ENCODE data around the gene STX1B.
"Not testable (repeated sequence)": the region's sequence is repeated elsewhere in the genome, so short reads cannot be mapped to it uniquely, and the experiment has no call there.

The STX1B gene

GRCh38 chr16:31010585-31011325 lies at the start of gene STX1B:
Gene STX1B (minus strand): TSS chr16:31010638. CDS start chr16:31010396, 242 bp downstream.
- DNase-seq (ENCODE audit: low read depth in 2 of 2) = peak in 1 of 2 experiments; percentile 36

GRCh38 chr16:31055613-31056012 lies 45.2 kb upstream of the STX1B start:
- DNase-seq (ENCODE audit: low read depth in 2 of 2) = no peak

- DNase-seq (ENCODE audit: low read depth in 2 of 2) = no peak
These were observed 41.7 kb upstream of the STX1B start for GRCh38 chr16:31052114-31052513.

GRCh38 chr16:31050280-31051030 lies 40.0 kb upstream of the STX1B start:
- DNase-seq (ENCODE audit: low read depth in 2 of 2) = no peak

GRCh38 chr16:31043898-31044481 lies 33.6 kb upstream of the STX1B start:
- DNase-seq (ENCODE audit: low read depth in 2 of 2) = no peak

GRCh38 chr16:31043352-31043751 lies 32.9 kb upstream of the STX1B start:
- DNase-seq (ENCODE audit: low read depth in 2 of 2) = no peak

- no peak for DNase-seq (ENCODE audit: low read depth in 2 of 2)
These were observed 32.4 kb upstream of the STX1B start for GRCh38 chr16:31042866-31043265.

- no peak for DNase-seq (ENCODE audit: low read depth in 2 of 2)
These were observed 28.6 kb upstream of the STX1B start for GRCh38 chr16:31038993-31039392.

- DNase-seq (ENCODE audit: low read depth in 2 of 2) = no peak
These were observed 26.3 kb upstream of the STX1B start for GRCh38 chr16:31036691-31037090.

- DNase-seq (ENCODE audit: low read depth in 2 of 2) = peak; percentile 72 to 83
These were observed 23.5 kb upstream of the STX1B start for GRCh38 chr16:31033709-31034492.

GRCh38 chr16:31032736-31033708 lies 22.6 kb upstream of the STX1B start, which contains the start of gene STX4:
Gene STX4 (plus strand): TSS chr16:31033558. CDS start chr16:31033806, 248 bp downstream.
- DNase-seq (ENCODE audit: low read depth in 2 of 2) = peak; percentile 94 to 96

GRCh38 chr16:31031276-31031675 lies 20.8 kb upstream of the STX1B start:
- no peak for DNase-seq (ENCODE audit: low read depth in 2 of 2)

- DNase-seq (ENCODE audit: low read depth in 2 of 2) = no peak
These were observed 18.8 kb upstream of the STX1B start for GRCh38 chr16:31029272-31029671.

GRCh38 chr16:31025339-31025738 lies 14.9 kb upstream of the STX1B start:
- no peak for DNase-seq (ENCODE audit: low read depth in 2 of 2)

- DNase-seq (ENCODE audit: low read depth in 2 of 2) = no peak
These were observed 13.3 kb upstream of the STX1B start for GRCh38 chr16:31023627-31024226.

- DNase-seq (ENCODE audit: low read depth in 2 of 2) = no peak
These were observed 12.8 kb upstream of the STX1B start for GRCh38 chr16:31023252-31023602.

GRCh38 chr16:31022544-31023251 lies 12.3 kb upstream of the STX1B start:
- DNase-seq (ENCODE audit: low read depth in 2 of 2) = no peak

- no peak for DNase-seq (ENCODE audit: low read depth in 2 of 2)
These were observed 10.1 kb upstream of the STX1B start for GRCh38 chr16:31020536-31020935.

- not testable (repeated sequence) for DNase-seq (ENCODE audit: low read depth in 2 of 2)
These were observed 7.3 kb upstream of the STX1B start for GRCh38 chr16:31017756-31018155.

GRCh38 chr16:31016018-31016417 lies 5.6 kb upstream of the STX1B start:
- DNase-seq (ENCODE audit: low read depth in 2 of 2) = no peak

All from stimulated activated CD4-positive, alpha-beta T cell treated with anti-CD3 and anti-CD28 coated beads, Interleukin-12 subunit alpha, Interleukin-12 subunit beta, amount 100 ng/mL, for 24 hours (primary cell).